ENCODE measurements around the gene SPACA1.

SPACA1 gene

DNA sequence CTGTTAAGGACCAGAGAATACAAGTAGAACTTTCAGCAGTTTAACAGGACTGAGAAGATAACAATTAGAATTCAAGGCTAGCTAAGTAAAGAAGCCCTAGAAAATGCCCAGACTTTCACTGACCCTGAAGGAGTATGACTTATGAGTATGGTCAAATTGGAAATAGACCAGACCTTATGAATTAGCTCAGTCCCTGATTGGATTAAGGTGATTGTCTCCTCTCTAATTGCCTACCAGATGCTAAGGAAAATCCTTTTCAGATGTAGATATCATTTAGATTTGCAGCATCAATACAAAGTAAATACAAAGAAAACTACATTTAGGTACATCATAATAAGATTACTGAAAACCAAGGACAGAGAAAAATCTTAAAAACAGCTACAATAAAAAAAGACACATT, 59.6 kb downstream of the SPACA1 start:
- DNase-seq: no peak

DNA sequence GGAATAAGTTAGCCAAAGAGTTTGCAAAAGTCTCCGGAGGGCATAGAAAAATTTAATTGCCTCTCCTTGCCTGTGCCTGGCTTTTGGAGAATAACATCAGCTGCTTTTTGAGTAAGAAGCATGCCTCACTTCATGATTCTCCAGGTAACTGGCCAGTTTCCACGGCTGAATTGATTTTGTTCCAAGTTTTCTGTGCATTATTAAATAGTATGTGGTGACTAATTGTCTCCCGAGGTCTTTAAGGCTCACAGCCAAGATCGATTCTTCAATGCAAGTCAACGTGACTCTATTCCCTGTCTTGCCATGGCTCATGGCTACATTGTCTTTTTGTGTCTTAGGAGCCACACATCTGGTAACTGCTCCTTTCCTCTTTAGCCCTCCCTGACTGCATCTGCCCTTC, 64.3 kb downstream of the SPACA1 start:
- DNase-seq: no peak

DNA sequence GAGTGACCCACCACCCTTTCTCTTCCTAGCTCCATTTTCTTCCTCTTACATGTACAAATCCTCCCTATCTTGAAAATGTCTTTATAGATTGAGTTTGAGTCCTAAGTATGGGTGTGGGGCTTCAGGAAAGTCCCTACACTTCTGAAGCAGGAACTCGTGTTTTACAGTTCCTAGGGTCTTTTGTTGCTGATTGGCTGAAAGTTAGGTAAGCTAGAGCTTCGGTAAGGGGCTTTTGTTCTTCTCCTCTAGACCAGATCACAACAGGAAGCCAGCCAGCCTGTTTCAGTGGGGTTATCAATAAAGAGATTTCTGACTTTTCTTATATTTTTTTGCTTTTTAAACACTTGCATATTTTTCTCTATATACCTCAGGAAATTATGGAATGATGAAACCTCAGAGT, 67.2 kb downstream of the SPACA1 start:
- DNase-seq: no peak

DNA sequence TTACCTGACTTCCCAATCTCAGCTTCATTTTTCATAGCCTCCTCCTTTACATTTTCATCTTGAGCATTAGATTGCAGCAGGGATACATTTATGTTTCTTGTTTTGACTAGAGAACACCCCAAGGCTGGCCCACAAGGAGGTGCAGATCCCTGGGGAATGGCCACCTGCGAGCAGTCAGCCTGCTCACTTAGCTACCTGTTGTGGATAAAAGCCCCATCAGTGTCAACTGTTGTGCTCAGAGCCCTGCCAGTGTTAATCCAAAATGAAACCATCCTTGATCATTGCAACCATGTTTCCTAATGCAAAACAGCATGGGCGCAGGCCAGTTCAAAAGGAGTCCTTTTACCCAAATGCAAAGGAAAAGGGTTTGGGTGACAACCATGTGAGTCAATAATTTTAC, 67.7 kb downstream of the SPACA1 start:
- no peak for DNase-seq

DNA sequence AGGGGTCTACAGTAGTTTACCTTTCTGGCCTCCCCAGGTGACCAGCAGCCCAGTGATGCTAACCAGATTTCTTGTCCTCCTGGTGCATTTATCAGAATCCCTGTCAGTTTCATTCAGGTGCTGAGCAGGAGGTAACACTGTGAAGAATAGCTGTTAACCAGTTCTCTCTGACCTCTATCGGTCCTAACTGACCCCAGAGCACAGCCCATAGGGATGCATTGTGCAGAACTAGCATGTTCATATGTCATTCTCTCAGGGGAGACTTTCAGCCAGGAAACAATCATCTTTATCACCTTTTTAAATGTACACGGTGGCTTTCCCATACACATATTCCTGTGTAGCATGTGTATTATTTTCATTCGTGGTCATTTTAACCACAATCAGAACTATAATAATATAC, 68.6 kb downstream of the SPACA1 start:
- DNase-seq: no peak

Measured in activated naive CD4-positive, alpha-beta T cell treated with Interleukin-2 at 50 U/mL for 16 hours (primary cell).